Hematopoietic multipotent progenitor cell treated with erythropoietin and hydrocortisone succinate and interleukin-3 and kit ligand, for 6 days (in vitro differentiated cells): Measurements from ENCODE around the gene NKAIN1.
A peak's percentile ranks its signal among the peaks of the same experiment; 100 is the strongest.
"Not testable (repeated sequence)": the region's sequence is repeated elsewhere in the genome, so short reads cannot be mapped to it uniquely, and the experiment has no call there.

Source experiments
- DNase-seq: peaks from one replicate; pipeline ENCODE4 v3.0.0-alpha.2; 2015

NKAIN1 gene

DNA sequence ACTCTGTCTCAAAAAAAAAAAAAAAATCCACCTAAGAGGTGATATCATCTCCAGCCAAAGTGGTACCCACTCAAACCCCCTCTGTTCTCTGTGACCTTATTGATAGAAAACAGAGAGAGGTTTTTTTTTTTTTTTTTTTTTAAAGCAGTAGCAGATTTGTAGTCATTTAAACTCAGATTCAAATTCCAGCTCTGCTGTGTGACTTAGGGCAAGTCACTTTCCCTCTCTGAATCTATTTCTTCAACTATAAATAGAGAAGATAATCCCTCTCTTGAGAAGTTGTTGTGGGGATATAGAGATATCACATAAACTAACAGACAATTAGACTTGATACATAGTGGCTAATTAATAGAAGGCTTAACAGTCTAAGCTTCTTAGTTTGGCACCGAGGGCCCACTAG, 48.4 kb downstream of the NKAIN1 start:
- no peak for DNase-seq

DNA sequence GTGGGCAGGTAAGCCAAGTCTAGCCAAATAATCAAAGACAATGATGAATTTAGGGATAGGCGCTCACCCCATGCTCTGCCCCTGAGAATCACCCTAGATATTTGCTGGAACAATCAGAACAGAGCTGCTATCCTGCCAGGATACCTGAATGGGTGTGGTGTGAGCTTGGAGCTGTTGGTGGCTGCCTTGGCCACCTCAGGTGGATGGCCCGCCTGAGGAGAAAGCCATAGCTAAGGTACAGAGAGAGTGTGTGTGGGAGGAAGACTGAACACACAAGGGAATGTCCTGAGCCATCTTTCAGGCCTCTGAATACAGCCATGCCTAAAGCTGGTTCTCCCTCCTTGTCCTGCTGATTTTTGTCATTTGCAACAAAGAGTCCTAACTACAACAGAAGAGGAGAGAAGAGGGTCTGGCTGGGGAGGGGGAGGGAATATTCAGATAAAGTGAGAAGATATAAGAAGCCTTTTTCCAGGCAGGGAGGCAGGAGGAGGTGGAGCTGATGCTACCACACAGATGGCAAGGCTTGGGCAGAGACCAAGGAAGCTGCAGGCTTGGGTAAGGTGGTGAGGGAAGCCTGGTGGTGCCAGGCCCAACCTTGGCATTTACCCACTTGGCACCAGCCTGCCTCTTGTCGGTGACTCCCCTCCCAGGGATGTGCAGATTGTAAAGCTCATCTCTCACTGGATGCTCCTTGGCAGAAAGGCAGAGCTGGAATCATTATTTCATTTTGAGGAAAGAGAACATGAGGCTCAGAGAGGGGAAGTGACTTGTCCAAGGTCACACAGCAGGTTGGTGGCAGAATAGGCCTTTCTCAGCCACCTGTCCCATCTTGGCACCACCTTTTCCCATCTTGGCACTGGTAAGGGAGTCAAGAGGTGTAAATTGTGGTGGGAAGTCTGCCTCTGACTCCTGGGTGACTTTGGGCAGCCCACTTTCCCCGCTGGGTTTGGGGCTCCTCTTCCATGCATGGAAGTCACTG, 49.7 kb downstream of the NKAIN1 start:
- no peak for DNase-seq

DNA sequence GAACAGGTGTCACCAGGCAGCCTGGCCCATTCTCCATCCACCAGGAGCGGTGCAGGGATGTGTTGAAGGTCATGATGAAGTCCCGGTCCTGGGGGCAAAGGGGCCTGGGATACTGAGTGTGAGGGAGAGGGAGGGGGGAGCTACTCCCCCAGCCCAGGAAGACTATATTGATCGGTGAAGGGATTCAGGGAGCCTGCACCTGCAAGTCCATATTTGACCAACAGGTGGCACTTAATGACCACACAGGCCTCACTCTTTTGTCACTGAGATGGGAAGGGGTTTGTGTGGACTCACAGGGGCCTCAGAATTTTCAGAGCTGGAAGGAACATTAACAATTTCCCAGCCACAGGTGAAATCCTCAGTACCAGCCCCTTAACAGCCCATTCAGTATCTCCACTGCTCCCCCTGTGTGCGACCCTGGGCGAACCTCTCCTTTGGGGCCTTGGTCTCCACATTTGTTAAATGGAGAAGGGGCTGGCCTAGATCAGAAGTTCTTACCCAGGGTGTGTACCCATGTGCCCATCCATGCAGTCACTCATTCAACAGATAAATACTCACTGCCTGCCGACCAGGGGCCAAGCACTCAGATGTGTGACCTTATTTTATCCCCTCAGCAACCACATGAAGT, 55.6 kb downstream of the NKAIN1 start:
- peak; percentile 72 for DNase-seq

DNA sequence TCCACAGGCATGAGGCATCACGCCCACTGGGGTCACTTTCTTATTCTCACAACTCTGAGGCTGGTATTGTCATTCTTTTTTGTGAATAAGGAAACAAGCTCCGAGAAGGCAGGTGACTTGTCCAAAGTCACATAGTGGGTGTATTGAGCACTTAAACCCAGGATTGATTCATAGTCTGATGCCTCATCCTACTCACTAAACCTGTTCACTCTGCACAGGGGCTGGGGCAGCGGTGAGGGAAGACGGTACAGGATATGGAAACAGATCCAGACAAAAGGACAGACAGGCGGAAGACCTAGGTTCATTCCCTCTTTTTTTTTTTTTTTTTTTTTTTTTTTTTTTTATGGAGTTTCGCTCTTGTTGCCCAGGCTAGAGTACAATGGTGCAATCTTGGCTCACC, 56.6 kb downstream of the NKAIN1 start:
- DNase-seq = no peak

- peak; percentile 81 for DNase-seq
These were observed 57.3 kb downstream of the NKAIN1 start for GRCh38 chr1:31182352-31182751.

DNA sequence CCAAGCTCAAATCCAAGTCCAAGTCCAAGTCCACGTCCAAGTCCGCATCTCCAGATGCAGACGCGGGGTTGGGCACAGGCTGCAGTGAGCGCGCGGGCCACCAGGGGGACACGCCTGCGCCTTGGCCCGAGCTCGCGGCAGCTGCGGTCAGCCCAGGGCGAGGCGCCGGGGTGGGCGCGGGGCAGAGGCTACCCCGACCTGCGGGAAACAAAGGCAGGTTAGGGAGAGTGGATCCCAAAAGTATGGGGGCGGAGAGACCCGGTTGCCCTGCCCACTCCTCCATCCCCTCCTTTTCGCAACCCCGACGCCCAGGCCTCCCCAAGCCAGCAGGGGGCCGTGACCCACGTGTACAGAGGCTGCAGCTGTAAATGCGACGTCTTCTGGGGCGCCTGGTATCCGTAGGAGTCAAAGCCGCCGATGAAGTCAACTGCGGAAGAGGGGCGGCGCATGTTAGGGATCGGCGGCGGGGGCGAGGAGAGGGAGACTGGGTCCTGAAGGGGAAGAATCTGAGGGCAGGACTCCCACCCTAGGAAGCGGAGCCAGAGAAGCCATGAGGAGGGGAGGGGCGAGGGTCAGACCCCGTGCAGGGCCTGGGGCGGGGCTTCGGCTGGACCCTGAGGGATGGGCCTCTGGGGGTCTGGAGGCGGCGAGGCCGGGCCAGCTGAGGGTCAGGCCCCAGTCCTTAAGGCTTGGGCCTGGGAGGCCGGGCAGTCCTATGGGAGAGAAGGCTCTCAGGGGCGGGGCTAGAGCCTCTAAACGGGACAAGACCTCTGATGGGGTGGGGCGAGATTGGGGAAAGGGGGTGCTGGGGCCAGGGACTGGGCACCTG, 58.0 kb downstream of the NKAIN1 start:
- peak; percentile 78 for DNase-seq

DNA sequence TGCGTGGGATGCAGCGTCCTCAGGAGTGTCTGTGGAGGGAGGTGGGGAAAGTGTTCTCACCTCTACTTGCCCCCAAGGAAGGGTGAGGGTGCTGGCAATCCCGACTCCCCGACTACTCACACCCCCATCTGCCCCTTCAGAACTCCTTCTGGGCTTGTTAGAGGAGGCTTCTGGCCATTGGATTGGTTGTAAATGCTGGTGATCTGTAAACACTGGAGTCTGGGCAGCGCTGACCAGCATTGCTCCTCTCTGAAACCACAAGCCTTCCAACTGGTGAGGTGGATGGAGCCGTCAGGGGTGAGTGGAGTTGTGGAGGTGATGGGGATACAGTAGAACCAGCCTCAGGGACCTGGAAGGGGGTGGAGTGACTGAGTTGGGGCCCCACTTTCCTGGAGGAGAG, 59.3 kb downstream of the NKAIN1 start:
- peak; percentile 0 for DNase-seq

DNA sequence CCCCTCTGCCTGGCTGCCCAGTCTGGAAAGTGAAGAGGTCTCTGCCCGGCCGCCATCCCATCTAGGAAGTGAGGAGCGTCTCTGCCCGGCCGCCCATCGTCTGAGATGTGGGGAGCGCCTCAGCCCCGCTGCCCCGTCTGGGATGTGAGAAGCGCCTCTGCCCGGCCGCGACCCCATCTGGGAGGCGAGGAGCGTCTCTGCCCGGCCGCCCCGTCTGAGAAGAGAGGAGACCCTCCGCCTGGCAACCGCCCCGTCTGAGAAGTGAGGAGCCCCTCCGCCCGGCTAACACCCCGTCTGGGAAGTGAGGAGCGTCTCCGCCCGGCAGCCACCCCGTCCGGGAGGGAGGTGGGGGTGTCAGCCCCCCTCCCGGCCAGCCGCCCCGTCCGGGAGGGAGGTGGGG, 63.4 kb downstream of the NKAIN1 start:
- not testable (repeated sequence) for DNase-seq

- no peak for DNase-seq
These were observed 69.3 kb downstream of the NKAIN1 start for GRCh38 chr1:31170486-31170735.

GRCh38 chr1:31166462-31166861, 73.2 kb downstream of the NKAIN1 start:
- no peak for DNase-seq

- no peak for DNase-seq
These were observed 75.4 kb downstream of the NKAIN1 start for GRCh38 chr1:31164291-31164690.

DNA sequence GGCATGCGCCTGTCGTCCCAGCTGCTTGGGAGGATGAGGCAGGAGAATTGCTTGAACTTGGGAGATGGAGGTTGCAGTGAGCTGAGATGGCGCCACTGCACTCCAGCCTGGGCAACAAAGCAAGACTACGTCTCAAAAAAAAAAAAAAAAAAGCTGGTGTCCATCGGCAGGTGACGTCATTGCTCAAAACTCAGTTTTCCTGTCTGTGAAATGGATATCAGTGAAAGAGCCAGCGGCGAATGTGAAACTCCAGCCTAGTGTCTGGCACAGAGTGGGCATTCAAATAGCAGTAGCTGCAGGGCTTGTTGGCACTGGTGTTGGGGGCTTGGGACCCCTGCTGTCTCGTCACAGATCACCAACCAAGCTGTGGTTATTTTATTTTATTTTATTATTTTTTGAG, 75.8 kb downstream of the NKAIN1 start:
- DNase-seq = no peak

- DNase-seq = no peak
These were observed 78.1 kb downstream of the NKAIN1 start for GRCh38 chr1:31161571-31161970.

DNA sequence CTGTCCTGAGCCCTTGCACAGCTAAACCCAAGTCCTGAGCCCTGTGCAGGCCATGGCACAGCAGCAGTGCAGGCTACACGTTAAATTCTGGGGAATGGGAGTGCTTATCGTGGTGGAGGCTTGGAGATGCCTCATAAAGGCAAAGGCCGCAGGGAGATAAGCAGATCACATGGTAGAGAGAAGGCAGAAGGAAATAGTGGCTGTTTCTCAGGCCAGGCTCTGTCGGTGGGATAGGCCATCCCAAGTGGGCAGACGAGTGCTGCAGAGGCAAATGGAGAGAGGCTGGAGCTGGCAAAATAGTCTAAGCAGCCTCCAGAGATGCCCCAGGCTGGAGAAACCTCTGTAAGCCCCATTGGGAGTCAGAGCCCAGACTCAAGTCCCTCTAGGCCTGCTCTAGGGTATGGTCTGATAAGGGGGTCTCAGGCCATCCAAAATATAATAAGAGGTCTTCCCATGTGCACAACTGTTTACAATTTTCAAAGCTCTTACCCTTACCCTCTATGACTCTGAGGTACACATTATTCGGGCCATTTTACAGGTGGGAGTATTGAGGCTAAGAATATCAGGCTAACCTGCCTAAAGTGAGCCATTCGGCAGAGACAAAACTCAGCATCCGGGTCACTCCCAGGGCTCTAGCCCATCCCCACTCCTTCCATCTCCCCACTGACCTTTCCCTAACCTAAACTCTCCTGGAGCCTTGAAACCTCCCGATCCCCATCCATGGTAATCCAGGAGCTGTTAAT, 79.6 kb downstream of the NKAIN1 start:
- DNase-seq = peak; percentile 84

DNA sequence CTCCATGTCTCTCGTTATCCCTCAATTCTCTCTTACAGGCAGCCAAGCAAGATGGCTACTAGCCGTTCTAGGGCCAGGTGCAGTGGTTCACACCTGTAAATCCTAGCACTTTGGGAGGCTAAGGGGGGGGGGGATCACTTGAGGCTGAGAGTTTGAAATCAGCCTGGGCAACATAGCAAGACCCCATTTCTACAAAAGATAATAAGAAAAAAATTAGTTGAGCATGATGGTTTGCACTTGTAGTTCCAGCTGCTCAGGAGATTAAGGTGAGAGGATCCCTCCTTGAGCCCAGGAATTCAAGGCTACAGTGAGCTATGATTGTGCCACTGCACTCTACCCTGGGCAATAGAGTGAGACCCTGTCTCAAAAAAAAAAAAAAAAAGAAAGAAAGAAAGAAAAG, 80.4 kb downstream of the NKAIN1 start:
- no peak for DNase-seq

DNA sequence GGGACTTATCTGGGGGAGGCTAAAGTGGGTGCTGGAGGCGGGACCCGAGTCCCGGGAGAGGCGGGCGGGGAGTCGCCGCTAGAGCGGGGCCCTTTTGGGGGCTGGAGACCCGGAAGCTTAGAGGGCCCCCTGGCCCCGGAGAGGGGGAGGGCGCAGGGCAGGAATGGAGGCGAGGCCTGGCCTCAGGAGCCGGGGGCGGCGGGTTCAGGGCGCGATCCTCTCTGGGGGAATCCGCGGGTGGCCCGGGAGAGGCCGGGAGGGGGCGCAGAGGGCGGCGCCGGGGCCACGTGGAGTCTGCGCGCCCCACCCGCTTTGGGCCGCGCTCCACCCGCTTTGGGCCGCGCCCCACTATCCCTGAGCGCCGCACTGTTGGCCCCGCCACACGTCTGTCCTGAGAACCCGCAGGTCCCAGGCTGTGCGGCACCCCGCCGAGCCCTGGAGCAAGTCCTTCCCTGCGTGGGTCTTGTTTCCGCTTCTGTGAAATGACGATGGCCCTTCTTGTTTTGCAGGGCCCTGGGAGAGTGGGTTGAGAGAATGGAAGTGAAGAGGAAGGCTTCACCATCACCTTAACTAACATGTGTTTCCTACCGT, 84.4 kb downstream of the NKAIN1 start:
- peak; percentile 86 for DNase-seq

GRCh38 chr1:31154632-31155215, 85.0 kb downstream of the NKAIN1 start:
- peak; percentile 88 for DNase-seq

GRCh38 chr1:31154000-31154631, 85.6 kb downstream of the NKAIN1 start:
- DNase-seq = no peak

GRCh38 chr1:31153423-31153822, 86.3 kb downstream of the NKAIN1 start:
- DNase-seq = no peak

GRCh38 chr1:31152181-31152795, 87.4 kb downstream of the NKAIN1 start:
- no peak for DNase-seq

- DNase-seq = no peak
These were observed 88.3 kb downstream of the NKAIN1 start for GRCh38 chr1:31151402-31151801.
